Muscle layer of duodenum (tissue), 2 donors: ENCODE results near the gene BRSK2.

Source experiments
- H3K27ac ChIP-seq: one replicate; pipeline ENCODE4 v1.7.0; 2013; ENCODE audit warnings: mild to moderate bottlenecking, low read length
- H3K27me3 ChIP-seq: one replicate; pipeline ENCODE4 v1.7.0; 2013; ENCODE audit warnings: low read depth, mild to moderate bottlenecking, control low read depth, low read length
- H3K36me3 ChIP-seq, 2 donors: one replicate each; pipeline ENCODE4 v1.7.0; 2013; ENCODE audit warnings: low read length in 2 of 2, control low read depth in 1 of 2, mild to moderate bottlenecking in 1 of 2; ENCODE audit not compliant: insufficient read depth in 2 of 2, control insufficient read depth in 1 of 2
- H3K4me1 ChIP-seq, 2 donors: one replicate each; pipeline ENCODE4 v1.7.0; 2013; ENCODE audit warnings: low read length in 2 of 2, mild to moderate bottlenecking in 2 of 2, control low read depth in 1 of 2, moderate library complexity in 1 of 2; ENCODE audit not compliant: insufficient read depth in 2 of 2, control insufficient read depth in 1 of 2
- H3K4me3 ChIP-seq, 2 donors: one replicate each; pipeline ENCODE4 v1.7.0; 2013; ENCODE audit warnings: low read length in 2 of 2, low read depth in 1 of 2, mild to moderate bottlenecking in 1 of 2
- H3K9me3 ChIP-seq, 2 donors: one replicate each; pipeline ENCODE4 v1.7.0; 2013; ENCODE audit warnings: low read length in 2 of 2, control low read depth in 1 of 2, mild to moderate bottlenecking in 1 of 2; ENCODE audit not compliant: control insufficient read depth in 1 of 2
- donor health status: healthy.

The BRSK2 gene

GRCh38 chr11:1496091-1496760, 106.5 kb downstream of the BRSK2 start:
- H3K27ac ChIP-seq, result no peak overlapping the region
- H3K4me1 ChIP-seq, result no peaks in the 10 kb centered on the region
- H3K9me3 ChIP-seq, result no peaks in the 10 kb centered on the region
- peaks cover 3 to 4% of the 10 kb centered on the region in 2 donors for H3K36me3 ChIP-seq
- H3K27me3 ChIP-seq, result no peaks in the 10 kb centered on the region
- no peak overlapping the region for H3K4me3 ChIP-seq

- H3K9me3 ChIP-seq, result no peaks in the 10 kb centered on the region
- no peak overlapping the region for H3K27ac ChIP-seq
- H3K27me3 ChIP-seq, result no peaks in the 10 kb centered on the region
- H3K4me1 ChIP-seq, result peaks cover 0 to under 1% of the 10 kb centered on the region in 2 donors
- H3K36me3 ChIP-seq, result peaks cover 3 to 4% of the 10 kb centered on the region in 2 donors
- H3K4me3 ChIP-seq, result no peak overlapping the region
Observed at GRCh38 chr11:1496761-1497095, 107.0 kb downstream of the BRSK2 start.

- Histone ChIP-seq H3K36me3 (peaks cover 3 to 4% of the 10 kb centered on the region in 2 donors), H3K27ac (no peak overlapping the region), H3K9me3 (no peaks in the 10 kb centered on the region), H3K4me1 (peaks cover 0 to 9% of the 10 kb centered on the region in 2 donors), H3K27me3 (no peaks in the 10 kb centered on the region), H3K4me3 (no peak overlapping the region)
Observed at GRCh38 chr11:1497600-1497999, 107.9 kb downstream of the BRSK2 start.

DNA sequence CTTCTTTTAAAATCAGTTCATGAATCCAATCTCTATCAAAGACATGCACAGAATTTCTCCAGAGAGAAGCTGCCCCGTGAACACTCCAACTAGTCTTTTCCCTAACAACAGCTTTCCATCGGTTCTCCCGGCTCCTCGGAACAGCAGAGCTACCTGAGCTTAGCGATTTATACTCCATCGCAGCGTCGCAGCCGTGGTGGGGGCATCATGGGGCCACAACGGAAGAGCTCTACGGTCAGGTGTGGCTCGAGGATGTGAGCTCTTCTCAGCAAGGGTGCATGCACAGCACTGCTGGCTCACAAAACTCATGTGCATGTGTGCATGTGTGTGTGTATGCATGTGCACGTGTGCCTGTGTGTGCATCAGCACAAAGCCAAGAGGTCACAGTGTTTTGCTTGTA, 108.5 kb downstream of the BRSK2 start:
- Histone ChIP-seq H3K27me3 (no peaks in the 10 kb centered on the region), H3K4me3 (no peak overlapping the region), H3K27ac (no peak overlapping the region), H3K4me1 (peaks cover 0 to 16% of the 10 kb centered on the region in 2 donors), H3K36me3 (peaks cover 3 to 4% of the 10 kb centered on the region in 2 donors), H3K9me3 (no peaks in the 10 kb centered on the region)

- Histone ChIP-seq H3K4me1 (peaks cover 0 to 27% of the 10 kb centered on the region in 2 donors), H3K36me3 (peaks cover 3 to 4% of the 10 kb centered on the region in 2 donors), H3K27me3 (no peaks in the 10 kb centered on the region), H3K4me3 (no peak overlapping the region), H3K9me3 (no peaks in the 10 kb centered on the region), H3K27ac (no peak overlapping the region)
Observed at GRCh38 chr11:1499261-1499890, 109.6 kb downstream of the BRSK2 start.

- Histone ChIP-seq H3K4me1 (peaks cover 0 to 27% of the 10 kb centered on the region in 2 donors), H3K36me3 (peaks cover 3 to 4% of the 10 kb centered on the region in 2 donors), H3K4me3 (no peak overlapping the region), H3K9me3 (no peaks in the 10 kb centered on the region), H3K27ac (no peak overlapping the region), H3K27me3 (no peaks in the 10 kb centered on the region)
Observed at GRCh38 chr11:1499899-1500298, 110.2 kb downstream of the BRSK2 start.

DNA sequence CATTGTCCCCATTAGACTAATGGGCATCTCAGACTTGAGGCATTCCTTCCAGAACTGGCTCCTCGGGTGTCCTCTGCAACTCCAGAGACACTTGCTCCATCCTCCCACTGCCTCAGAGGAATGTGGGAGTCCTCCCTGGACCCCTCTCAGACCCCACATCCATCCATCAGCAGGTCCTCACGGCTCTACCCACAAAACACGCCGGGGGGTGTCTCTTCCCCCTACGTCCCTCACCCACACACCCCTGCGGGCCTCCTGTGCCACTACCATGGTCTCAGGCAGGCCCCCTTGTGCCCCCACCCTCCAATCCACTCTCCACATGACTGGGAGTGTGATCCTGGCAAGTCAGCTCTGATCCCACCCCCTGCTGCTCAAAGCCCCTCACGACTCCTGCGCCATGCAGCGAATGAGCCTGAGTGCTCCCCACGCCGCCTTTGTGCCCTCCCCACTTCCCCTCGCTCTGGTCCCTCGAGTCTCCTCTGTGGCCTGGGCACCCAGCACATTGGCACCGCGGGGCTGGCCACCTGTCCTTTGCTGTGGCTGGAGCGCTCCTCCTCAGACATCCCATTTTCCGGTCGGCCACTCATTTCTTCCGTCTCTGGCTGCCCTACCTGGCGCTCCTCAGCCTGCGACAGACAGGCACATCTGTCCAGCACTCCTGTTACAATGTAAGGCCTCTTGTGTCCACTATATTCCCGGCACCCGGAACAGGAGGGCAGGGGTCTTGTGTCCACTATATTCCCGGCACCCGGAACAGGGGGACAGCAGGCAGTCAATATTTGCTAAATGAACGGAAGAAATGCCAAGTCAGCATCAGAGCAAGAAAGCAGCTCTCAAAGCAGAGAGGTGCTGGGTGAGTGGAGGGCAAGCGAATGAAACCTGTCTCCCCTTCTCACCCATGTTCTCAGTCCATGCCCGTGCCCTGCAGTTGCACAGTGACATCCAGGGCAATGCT, 111.0 kb downstream of the BRSK2 start:
- H3K4me1 ChIP-seq, result peaks cover 0 to 27% of the 10 kb centered on the region in 2 donors
- H3K27me3 ChIP-seq, result no peaks in the 10 kb centered on the region
- H3K36me3 ChIP-seq, result peaks cover 3 to 4% of the 10 kb centered on the region in 2 donors
- H3K4me3 ChIP-seq, result no peak overlapping the region
- no peak overlapping the region for H3K27ac ChIP-seq
- no peaks in the 10 kb centered on the region for H3K9me3 ChIP-seq

GRCh38 chr11:1501421-1502167, 111.9 kb downstream of the BRSK2 start:
- no peaks in the 10 kb centered on the region for H3K27me3 ChIP-seq
- no peak overlapping the region for H3K27ac ChIP-seq
- H3K4me3 ChIP-seq, result no peak overlapping the region
- H3K4me1 ChIP-seq, result peaks cover 0 to 30% of the 10 kb centered on the region in 2 donors
- H3K9me3 ChIP-seq, result no peaks in the 10 kb centered on the region
- peaks cover 3 to 4% of the 10 kb centered on the region in 2 donors for H3K36me3 ChIP-seq

DNA sequence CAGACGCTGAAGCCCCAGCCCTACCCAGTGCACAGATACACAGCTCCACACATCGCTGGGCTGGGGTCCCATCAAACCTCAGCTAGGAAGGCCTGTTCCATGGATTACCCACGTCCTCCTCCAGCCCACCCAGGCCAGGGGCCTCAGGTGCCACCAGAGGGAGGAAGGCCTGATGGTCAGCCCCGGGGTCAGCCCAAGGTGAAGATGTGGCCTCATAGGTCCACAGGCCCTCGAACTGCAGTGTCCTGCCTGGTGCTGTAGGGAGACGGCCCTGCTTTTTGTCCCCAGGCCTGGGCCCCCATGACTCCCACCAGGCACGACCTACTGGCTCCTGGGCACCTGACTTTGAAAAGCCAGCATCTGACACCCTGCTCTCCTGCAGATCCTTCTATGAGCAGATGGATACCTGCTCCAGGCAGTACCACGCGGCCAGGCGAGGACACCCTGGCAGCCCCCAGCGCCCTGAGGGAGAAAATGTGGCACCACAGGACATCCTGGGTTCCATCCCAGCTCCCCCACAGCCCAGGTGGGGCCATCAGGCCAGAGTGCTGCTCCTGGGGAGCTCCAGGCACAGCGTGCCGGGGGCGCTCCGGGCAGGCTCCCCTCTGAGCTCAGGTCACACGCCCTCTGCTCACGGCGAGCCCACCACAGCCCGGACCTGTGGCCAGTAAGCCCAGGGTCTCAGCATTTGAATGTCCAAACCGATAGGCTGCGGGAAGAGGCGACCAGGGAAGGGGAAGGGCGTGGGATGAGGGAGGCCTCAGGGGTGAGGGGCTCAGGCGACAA, 112.6 kb downstream of the BRSK2 start:
- Histone ChIP-seq H3K9me3 (no peaks in the 10 kb centered on the region), H3K36me3 (peaks cover 3 to 4% of the 10 kb centered on the region in 2 donors), H3K27me3 (no peaks in the 10 kb centered on the region), H3K4me1 (peaks cover 0 to 38% of the 10 kb centered on the region in 2 donors), H3K27ac (no peak overlapping the region), H3K4me3 (no peak overlapping the region)

DNA sequence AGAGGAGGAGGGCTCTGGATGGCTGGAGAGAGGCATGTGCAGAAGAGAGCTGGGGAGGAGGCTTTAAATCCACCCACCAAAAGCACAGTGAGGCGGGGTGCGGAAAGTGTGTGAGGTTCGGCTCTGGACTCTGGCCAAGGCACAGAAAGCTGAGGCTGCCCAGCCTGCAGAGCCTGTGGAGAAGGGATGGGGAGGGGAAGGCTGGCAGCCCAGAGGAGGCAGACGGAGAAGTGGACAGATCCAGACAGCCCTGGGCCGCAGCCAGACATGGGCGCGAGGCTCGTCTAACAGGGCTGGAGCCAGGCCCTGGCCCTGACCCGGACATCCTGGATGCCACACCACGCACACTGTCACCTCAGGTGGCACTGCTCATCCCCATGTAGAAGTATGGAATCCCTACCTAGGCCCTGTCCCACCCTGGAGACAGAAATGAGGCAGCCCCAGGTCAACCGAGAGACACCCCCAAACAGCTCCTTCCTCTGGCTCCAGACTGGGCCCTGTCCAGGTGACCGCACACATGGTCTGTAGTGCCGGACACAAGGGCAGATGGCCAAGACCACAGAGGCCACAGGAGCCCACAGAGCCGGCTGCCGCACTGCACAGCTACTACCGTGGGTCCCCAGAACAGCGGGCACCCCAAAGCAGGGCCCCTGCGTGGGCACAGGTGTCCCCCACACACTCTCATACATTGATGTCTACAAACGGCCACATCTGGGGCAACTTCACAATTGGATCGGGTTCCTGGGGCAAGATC, 113.4 kb downstream of the BRSK2 start:
- H3K27me3 ChIP-seq, result no peaks in the 10 kb centered on the region
- no peaks in the 10 kb centered on the region for H3K9me3 ChIP-seq
- peaks cover 3 to 4% of the 10 kb centered on the region in 2 donors for H3K36me3 ChIP-seq
- no peak overlapping the region for H3K27ac ChIP-seq
- H3K4me1 ChIP-seq, result peaks cover 0 to 46% of the 10 kb centered on the region in 2 donors
- no peak overlapping the region for H3K4me3 ChIP-seq
